ENCODE measurements around the gene UGT1A5.

UGT1A5 gene

DNA sequence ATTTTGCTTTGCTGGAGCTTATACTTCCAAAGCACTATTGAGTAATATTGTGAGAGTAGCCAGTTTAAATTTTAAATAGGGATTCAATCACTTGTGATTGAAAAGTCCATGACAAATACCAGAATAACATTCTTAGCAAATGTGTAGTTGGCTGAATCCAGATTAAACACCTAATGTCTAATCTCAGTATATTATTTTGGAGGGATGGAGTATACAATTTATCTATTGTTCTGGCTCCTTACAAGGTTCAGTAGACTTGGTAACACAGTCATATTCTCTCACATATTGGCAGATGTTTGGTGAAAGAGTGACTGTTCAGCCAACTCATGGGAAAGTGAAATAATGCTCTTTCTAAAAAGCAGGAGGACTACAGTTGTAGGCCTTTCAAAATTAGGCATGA is 38.8 kb upstream of the UGT1A5 start:
- no peak overlapping the region for H3K27ac ChIP-seq
- TF ChIP-seq CTCF (IDR thresholded peaks at IDR 0.05; ENCODE audit: low read depth, low read length, missing control alignments): no peak
- DNase-seq: no peak
- no peaks in the 10 kb centered on the region for H3K36me3 ChIP-seq (replicated peaks)
- in situ Hi-C loops (cut with HindIII; ENCODE audit: low pct_ligation_motif_present, low sequenced_read_pairs): no loop called here
- H3K4me3 ChIP-seq (ENCODE audit: low read depth, low read length): no peak overlapping the region
- no peaks in the 10 kb centered on the region for H3K27me3 ChIP-seq (replicated peaks)

- Histone ChIP-seq H3K36me3 (replicated peaks) (no peaks in the 10 kb centered on the region), H3K4me3 (ENCODE audit: low read depth, low read length) (no peak overlapping the region), H3K27ac (no peak overlapping the region), H3K27me3 (replicated peaks) (no peaks in the 10 kb centered on the region)
- in situ Hi-C loops (cut with HindIII; ENCODE audit: low pct_ligation_motif_present, low sequenced_read_pairs): no loop called here
- DNase-seq: no peak
- no peak for TF ChIP-seq CTCF (IDR thresholded peaks at IDR 0.05; ENCODE audit: low read depth, low read length, missing control alignments)
Observed at GRCh38 chr2:233674314-233674713, 38.4 kb upstream of the UGT1A5 start.

DNA sequence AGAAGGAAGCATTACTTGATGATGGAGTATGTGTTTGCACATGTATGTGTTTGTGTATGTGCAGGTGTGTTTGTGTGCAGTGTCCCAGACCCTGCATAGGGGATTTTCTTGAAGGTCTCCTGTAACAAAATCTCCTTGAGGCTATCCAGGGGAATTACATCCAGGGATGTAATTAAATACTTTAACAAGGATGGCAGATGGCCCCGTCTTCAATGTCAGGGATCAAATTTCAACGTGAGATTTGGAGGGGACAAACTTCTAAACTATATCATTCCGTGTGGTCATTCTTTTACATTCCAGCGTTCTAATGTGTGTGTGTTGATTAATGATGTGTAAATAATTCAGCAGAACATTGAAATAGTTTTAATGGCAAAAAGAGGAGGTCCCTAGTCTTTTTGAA is 37.7 kb upstream of the UGT1A5 start:
- no peak for DNase-seq
- TF ChIP-seq CTCF (IDR thresholded peaks at IDR 0.05; ENCODE audit: low read depth, low read length, missing control alignments): peak; percentile 3
- no peak overlapping the region for H3K27ac ChIP-seq
- no peaks in the 10 kb centered on the region for H3K36me3 ChIP-seq (replicated peaks)
- in situ Hi-C loops (cut with HindIII; ENCODE audit: low pct_ligation_motif_present, low sequenced_read_pairs): no loop called here
- H3K27me3 ChIP-seq (replicated peaks): no peaks in the 10 kb centered on the region
- H3K4me3 ChIP-seq (ENCODE audit: low read depth, low read length): no peak overlapping the region

GRCh38 chr2:233676046-233676445 is 36.7 kb upstream of the UGT1A5 start:
- no peak overlapping the region for H3K4me3 ChIP-seq (ENCODE audit: low read depth, low read length)
- peak overlapping the region; percentile 45 for H3K27ac ChIP-seq
- DNase-seq: peak; percentile 73
- in situ Hi-C loops (cut with HindIII; ENCODE audit: low pct_ligation_motif_present, low sequenced_read_pairs): no loop called here
- no peak for TF ChIP-seq CTCF (IDR thresholded peaks at IDR 0.05; ENCODE audit: low read depth, low read length, missing control alignments)
- no peaks in the 10 kb centered on the region for H3K27me3 ChIP-seq (replicated peaks)
- no peaks in the 10 kb centered on the region for H3K36me3 ChIP-seq (replicated peaks)

DNA sequence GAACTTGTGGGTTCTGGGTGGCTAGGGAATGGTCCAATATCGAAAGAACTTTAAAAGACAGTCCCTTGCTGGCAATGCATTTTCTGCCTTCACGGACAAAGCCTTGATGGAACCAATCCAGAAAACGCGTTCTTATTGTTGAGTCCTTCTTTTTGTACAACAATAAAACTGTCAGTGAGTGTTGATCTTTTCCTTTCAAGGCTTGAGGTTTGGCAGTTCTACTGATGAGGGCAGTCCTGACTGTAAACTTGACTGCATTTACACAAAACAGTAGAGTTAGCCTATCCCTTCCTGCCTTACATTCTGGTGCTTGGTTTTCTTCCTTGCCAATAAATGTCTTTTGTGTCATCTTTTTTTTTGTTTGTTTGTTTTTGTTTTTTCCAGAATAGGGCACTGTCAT is 33.5 kb upstream of the UGT1A5 start:
- H3K4me3 ChIP-seq (ENCODE audit: low read depth, low read length): no peak overlapping the region
- in situ Hi-C loops (cut with HindIII; ENCODE audit: low pct_ligation_motif_present, low sequenced_read_pairs): no loop called here
- DNase-seq: no peak
- TF ChIP-seq CTCF (IDR thresholded peaks at IDR 0.05; ENCODE audit: low read depth, low read length, missing control alignments): no peak
- no peaks in the 10 kb centered on the region for H3K27me3 ChIP-seq (replicated peaks)
- no peaks in the 10 kb centered on the region for H3K36me3 ChIP-seq (replicated peaks)
- no peak overlapping the region for H3K27ac ChIP-seq

GRCh38 chr2:233680361-233681045 is 32.2 kb upstream of the UGT1A5 start:
- in situ Hi-C loops (cut with HindIII; ENCODE audit: low pct_ligation_motif_present, low sequenced_read_pairs): no loop called here
- Histone ChIP-seq H3K36me3 (replicated peaks) (no peaks in the 10 kb centered on the region), H3K27ac (no peak overlapping the region), H3K4me3 (ENCODE audit: low read depth, low read length) (no peak overlapping the region), H3K27me3 (replicated peaks) (no peaks in the 10 kb centered on the region)
- no peak for DNase-seq
- no peak for TF ChIP-seq CTCF (IDR thresholded peaks at IDR 0.05; ENCODE audit: low read depth, low read length, missing control alignments)

Measured in brain microvascular endothelial cell (primary cell).